K562 (cell line): ENCODE measurements around the gene ARHGAP32. TPM values are rescaled to one million over a fixed set of nuclear protein-coding genes. Genes with fewer than 3 reads are reported as not detected.

Experiments
- ATAC-seq: fragments of 200-7000 bp; cut with Tn5 transposase; 3 replicates; pipeline ENCODE4 v1.9.1; 2020; ENCODE audit warnings: moderate library complexity
- BruUV-seq: library from RNA; stranded (reverse); fragments of 400-500 nt; replicated peaks from 2 replicates; lab custom pipeline; 2021; lab: Mats Ljungman, UMichigan
- CTCF ChIA-PET: fragments of 300-600 bp; formaldehyde crosslinking; extraction: SDS; loops from one replicate; lab custom pipeline; 2021; ENCODE audit warnings: low intra/inter-chr PET ratio; lab: Yijun Ruan, JAX
- POLR2A ChIA-PET: fragments of 300-600, 350-650 bp; sonication (Branson Sonifier 250); formaldehyde crosslinking; extraction: SDS; loops from one replicate; lab custom pipeline; 2021; ENCODE audit warnings: antibody characterized with exemption, inconsistent platforms; lab: Yijun Ruan, JAX
- DNase-seq, 4 experiments: peaks; one replicate each; pipeline versions ENCODE4 v3.0.0 to v3.0.0-alpha.2; 2011 to 2018; ENCODE audit warnings: low spot score in 3 of 4, mixed read lengths in 3 of 4; ENCODE audit errors: extremely low read depth in 1 of 4
- FAIRE-seq: peaks from 2 replicates; lab custom pipeline; 2011; peaks lifted over from hg19 to GRCh38; lab: Jason Lieb, UNC
- H2AFZ ChIP-seq: 2 replicates; pipeline ENCODE4 v1.6.0; 2011; ENCODE audit warnings: low read depth, low read length, control low read depth, inconsistent platforms
- H3K27ac ChIP-seq: fragments of 200-600 bp; 3 replicates; pipeline ENCODE4 v1.8.0; 2011; ENCODE audit warnings: low read depth, mild to moderate bottlenecking, control low read depth, inconsistent platforms, low read length, moderate library complexity, mixed read lengths; ENCODE audit errors: extremely low read depth
- H3K27me3 ChIP-seq, 2 experiments: fragments of 300-600 bp in 1 of 2; 2 replicates in 1 of 2; 3 replicates in 1 of 2; pipeline versions ENCODE4 v1.6.0 to v1.8.0; 2011; ENCODE audit warnings: inconsistent platforms in 2 of 2, low read length in 2 of 2, mild to moderate bottlenecking in 1 of 2, mixed read lengths in 1 of 2, moderate library complexity in 1 of 2; ENCODE audit not compliant: control insufficient read depth in 2 of 2, insufficient read depth in 2 of 2
- H3K36me3 ChIP-seq: fragments of 300-600 bp; 3 replicates; pipeline ENCODE4 v1.8.0; 2011; ENCODE audit warnings: mild to moderate bottlenecking, low read length, inconsistent platforms; ENCODE audit not compliant: control insufficient read depth, insufficient read depth
- H3K4me1 ChIP-seq, 2 experiments: fragments of 200-600 bp in 1 of 2; replicated peaks in 1 of 2; 2 replicates in 1 of 2; 3 replicates in 1 of 2; pipeline versions ENCODE4 v1.5.1 to v1.8.0; 2011; ENCODE audit warnings: inconsistent platforms in 2 of 2, low read length in 2 of 2, mild to moderate bottlenecking in 1 of 2, mixed read lengths in 1 of 2, moderate library complexity in 1 of 2; ENCODE audit not compliant: control insufficient read depth in 2 of 2, insufficient read depth in 2 of 2
- H3K4me2 ChIP-seq: 2 replicates; pipeline ENCODE4 v1.6.1; 2011; ENCODE audit warnings: low read length, control low read depth, inconsistent platforms, mixed read lengths; ENCODE audit not compliant: insufficient read depth
- H3K4me3 ChIP-seq: fragments of 200-600 bp; sonication (generic), shearing (Covaris generic); 2 replicates; pipeline ENCODE4 v1.5.1; 2016; ENCODE audit warnings: control low read depth, inconsistent platforms
- H3K79me2 ChIP-seq: fragments of 200-600 bp; 3 replicates; pipeline ENCODE4 v1.8.0; 2011; ENCODE audit warnings: low read length, inconsistent platforms; ENCODE audit not compliant: control insufficient read depth, insufficient read depth
- H3K9ac ChIP-seq, 2 experiments: 2 replicates each; pipeline versions ENCODE4 v1.6.0 to v1.6.1; 2011; ENCODE audit warnings: low read depth in 2 of 2, low read length in 2 of 2, control low read depth in 1 of 2, inconsistent platforms in 1 of 2, mild to moderate bottlenecking in 1 of 2, mixed read lengths in 1 of 2; ENCODE audit not compliant: insufficient read depth in 1 of 2
- H3K9me1 ChIP-seq: one replicate; pipeline ENCODE4 v1.6.0; 2011; ENCODE audit warnings: inconsistent platforms, mild to moderate bottlenecking, low read length, moderate library complexity; ENCODE audit not compliant: control insufficient read depth, insufficient read depth
- H3K9me3 ChIP-seq: replicated peaks from 2 replicates; pipeline ENCODE4 v1.5.1; 2011; ENCODE audit warnings: low read depth, low read length, inconsistent platforms; ENCODE audit not compliant: control insufficient read depth, insufficient read depth
- H4K20me1 ChIP-seq: replicated peaks from 2 replicates; pipeline ENCODE4 v1.6.1; 2011; ENCODE audit warnings: low read length, inconsistent platforms, mixed read lengths; ENCODE audit not compliant: control insufficient read depth, insufficient read depth
- BMI1 ChIP-seq: fragments of 150-350 bp; IDR thresholded peaks from 2 replicates; pipeline ENCODE4 v1.6.1; 2014; ENCODE audit warnings: low read length
- E2F3 ChIP-seq: fragments of 250-450 bp; sonication (Bioruptor Pico); IDR thresholded peaks from 2 replicates; pipeline ENCODE4 v1.4.0; 2020; ENCODE audit warnings: mild to moderate bottlenecking
- FOXA3 ChIP-seq, 2 experiments: fragments of 450-650 bp in 1 of 2; sonication (generic) in 1 of 2; formaldehyde crosslinking; IDR thresholded peaks in 1 of 2; conservative IDR thresholded peaks in 1 of 2; 2 replicates each; pipeline versions ENCODE4 v1.4.0 to v1.8.0; 2020 to 2022; ENCODE audit warnings: mild to moderate bottlenecking in 2 of 2, missing genetic modification reagents in 1 of 2
- HMG20A ChIP-seq: fragments of 450-650 bp; formaldehyde crosslinking; conservative IDR thresholded peaks from 2 replicates; pipeline ENCODE4 v1.4.0; 2020; ENCODE audit warnings: mild to moderate bottlenecking, mixed read lengths
- HMG20B ChIP-seq: fragments of 250-450 bp; sonication (Bioruptor Pico); IDR thresholded peaks from 2 replicates; pipeline ENCODE4 v1.5.0; 2021; ENCODE audit warnings: mild to moderate bottlenecking
- KAT7 ChIP-seq: sonication (generic); formaldehyde crosslinking; IDR thresholded peaks from 2 replicates; pipeline ENCODE4 v1.8.0; 2022; ENCODE audit warnings: missing genetic modification reagents, mild to moderate bottlenecking, borderline replicate concordance
- KHSRP ChIP-seq: fragments of 450-650 bp; IDR thresholded peaks from 2 replicates; pipeline ENCODE4 v1.6.1; 2017
- L3MBTL2 ChIP-seq: fragments of 450-650 bp; IDR thresholded peaks from 2 replicates; pipeline ENCODE4 v1.6.1; 2016; ENCODE audit warnings: mild to moderate bottlenecking, moderate library complexity
- MTA2 ChIP-seq: fragments of 450-650 bp; IDR thresholded peaks from 2 replicates; pipeline ENCODE4 v1.6.1; 2016; ENCODE audit warnings: low read depth
- NR4A1 ChIP-seq, 2 experiments: fragments of 250-450 bp in 1 of 2; fragments of 450-650 bp in 1 of 2; sonication (Bioruptor Pico) in 1 of 2; IDR thresholded peaks; 2 replicates each; pipeline versions ENCODE4 v1.4.0 to v1.6.1; 2016 to 2020; ENCODE audit warnings: mild to moderate bottlenecking in 2 of 2, missing compliant biosample characterization in 1 of 2, missing genetic modification characterization in 1 of 2, moderate library complexity in 1 of 2
- SMC3 ChIP-seq: conservative IDR thresholded peaks from 2 replicates; pipeline ENCODE4 v1.6.1; 2011; ENCODE audit warnings: low read depth, low read length, improper control_type of control experiment; ENCODE audit not compliant: insufficient read depth
- ZC3H8 ChIP-seq: fragments of 450-650 bp; IDR thresholded peaks from 2 replicates; pipeline ENCODE4 v1.6.1; 2017
- ZNF174 ChIP-seq: fragments of 250-450 bp; sonication (Bioruptor Pico); IDR thresholded peaks from 2 replicates; pipeline ENCODE4 v1.4.0; 2020; ENCODE audit warnings: mild to moderate bottlenecking
- ZNF274 ChIP-seq: IDR thresholded peaks from 2 replicates; pipeline ENCODE4 v1.6.1; 2011; ENCODE audit warnings: low read depth, mild to moderate bottlenecking, low read length, moderate library complexity, borderline replicate concordance
- WGBS: fragments of 100-300 bp; shearing (Covaris generic); methylation state at CpG from one replicate; pipeline ENCODE4 v1.1.6; 2016; ENCODE audit warnings: low coverage, mixed read lengths; ENCODE audit not compliant: insufficient coverage; ENCODE audit errors: missing lambda C conversion rate; 5-methylcytosine and 5-hydroxymethylcytosine counted together
- in situ Hi-C: fragments of 300-500 bp; cut with MboI; formaldehyde crosslinking; loops from 4 replicates; pipeline ENCODE4 v1.15.0; 2018; ENCODE audit warnings: inconsistent platforms, mixed read lengths
- intact Hi-C: fragments of 100-400 bp; cut with micrococcal nuclease; formaldehyde crosslinking; loops from 2 replicates; pipeline ENCODE4 v1.14.2; 2022
- polyA plus RNA-seq, 8 experiments: library from polyadenylated mRNA; depleted of rRNA in 4 of 8; stranded (reverse) in 5 of 8; unstranded in 3 of 8; fragments of >200 nt; fragmentation: Nextera tagmentation in 2 of 8; fragmentation: Illumina TruSeq in 1 of 8; extraction: Ambion mirVana in 2 of 8; extraction: Trizol in 1 of 8; gene quantifications; 2 replicates each; pipeline versions ENCODE4 v1.2.1 to v1.2.3, GENCODE V29; 2011 to 2014; ENCODE audit warnings: inconsistent platforms in 1 of 8, missing spikeins in 1 of 8
- total RNA-seq, 7 experiments: library from RNA; depleted of rRNA in 6 of 7; stranded (reverse); fragments of >200 nt in 6 of 7; fragmentation: Illumina TruSeq in 2 of 7; extraction: Trizol in 2 of 7; gene quantifications; 2 replicates each; pipeline versions ENCODE4 v1.2.1 to v1.2.3, GENCODE V29; 2011 to 2021; ENCODE audit warnings: low replicate concordance in 1 of 7
- TF ChIP-seq, protein P1 (sequence below): fragments of 250-450 bp; sonication (Bioruptor Pico); IDR thresholded peaks from 2 replicates; pipeline ENCODE4 v1.8.0; 2021; ENCODE audit warnings: moderate library complexity, mild to moderate bottlenecking, inconsistent platforms
- TF ChIP-seq, protein P2 (sequence below): fragments of 250-450 bp; sonication (Bioruptor Pico); IDR thresholded peaks from 2 replicates; pipeline ENCODE4 v1.5.0; 2020; ENCODE audit warnings: mild to moderate bottlenecking, borderline replicate concordance
- TF ChIP-seq, protein P3 (sequence below): sonication (generic); formaldehyde crosslinking; IDR thresholded peaks from 2 replicates; pipeline ENCODE4 v1.8.0; 2022; ENCODE audit warnings: missing genetic modification reagents, mild to moderate bottlenecking, borderline replicate concordance

ARHGAP32 gene
- total and polyA plus RNA-seq, 9 of the 15 experiments (the other 6 are each of a cell fraction or from before 2014, with no cell fraction given), result 0.18 TPM; not detected in 8

DNA sequence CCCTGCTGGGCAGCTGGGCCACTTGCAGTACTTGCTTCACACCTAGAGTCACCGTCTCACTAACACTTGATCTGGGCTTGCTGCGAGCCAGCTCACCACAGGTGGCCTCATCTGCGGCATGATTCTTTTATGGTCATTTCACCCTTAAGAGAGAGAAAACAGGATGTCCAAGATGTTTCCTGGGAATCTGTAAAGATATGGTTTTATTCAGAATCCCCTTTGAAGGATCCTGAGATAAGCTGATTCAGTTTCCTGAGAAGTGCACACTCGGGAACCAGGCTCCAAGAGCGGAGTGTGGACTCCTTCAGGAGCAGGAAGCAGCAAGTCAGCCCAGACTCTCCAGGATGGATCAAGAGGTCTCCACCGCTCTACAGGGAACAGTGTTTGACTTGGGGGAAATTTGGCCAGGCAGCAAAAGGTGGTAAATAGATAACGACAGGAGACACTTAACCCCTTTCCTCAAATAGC lies 227.6 kb downstream of the ARHGAP32 start:
- H3K9me1 ChIP-seq, result no peaks in the 10 kb centered on the region
- no peaks in the 10 kb centered on the region for H3K9me3 ChIP-seq
- BruUV-seq, result no TSS peak
- H4K20me1 ChIP-seq, result no peaks in the 10 kb centered on the region
- ATAC-seq, result no peak
- H2AFZ ChIP-seq, result no peak overlapping the region
- 0% methylated on average over 7 of the region's 7 CpGs for WGBS
- H3K4me3 ChIP-seq, result no peak overlapping the region
- intact Hi-C loops (no loop called here), in situ Hi-C loops (no loop called here)
- FAIRE-seq, result no peak
- no peaks in the 10 kb centered on the region for H3K4me1 ChIP-seq
- no peak overlapping the region for H3K27ac ChIP-seq
- H3K79me2 ChIP-seq, result no peaks in the 10 kb centered on the region
- H3K27me3 ChIP-seq, result no peaks in the 10 kb centered on the region
- H3K9ac ChIP-seq, result no peak overlapping the region
- ChIA-PET CTCF (no interaction called here), POLR2A (interaction anchor here (0.8 kb wide), 1 partner anchor 694 kb away, joined by 4 read pairs; no protein-coding TSS in a partner anchor)
- TF ChIP-seq ZC3H8 (no peak), E2F3 (CRISPR knock-in tag) (no peak), L3MBTL2 (no peak), BMI1 (no peak), ZNF274 (no peak), KHSRP (no peak), ZNF174 (no peak), HMG20A (no peak), KAT7 (CRISPR knock-in tag) (no peak), HMG20B (CRISPR knock-in tag) (no peak), FOXA3 (CRISPR knock-in tag; conservative IDR thresholded peaks at IDR 0.05 in 1 of 2, IDR thresholded peaks at IDR 0.05 in 1 of 2) (no peak), SMC3 (no peak), MTA2 (no peak), NR4A1 (CRISPR knock-in tag; IDR thresholded peaks at IDR 0.05) (no peak), NR4A1 (tag; IDR thresholded peaks at IDR 0.05) (no peak)
- TF ChIP-seq, protein P1, sequence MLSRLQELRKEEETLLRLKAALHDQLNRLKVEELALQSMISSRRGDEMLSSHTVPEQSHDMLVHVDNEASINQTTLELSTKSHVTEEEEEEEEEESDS (CRISPR knock-in tag), result no peak
- TF ChIP-seq, protein P2, sequence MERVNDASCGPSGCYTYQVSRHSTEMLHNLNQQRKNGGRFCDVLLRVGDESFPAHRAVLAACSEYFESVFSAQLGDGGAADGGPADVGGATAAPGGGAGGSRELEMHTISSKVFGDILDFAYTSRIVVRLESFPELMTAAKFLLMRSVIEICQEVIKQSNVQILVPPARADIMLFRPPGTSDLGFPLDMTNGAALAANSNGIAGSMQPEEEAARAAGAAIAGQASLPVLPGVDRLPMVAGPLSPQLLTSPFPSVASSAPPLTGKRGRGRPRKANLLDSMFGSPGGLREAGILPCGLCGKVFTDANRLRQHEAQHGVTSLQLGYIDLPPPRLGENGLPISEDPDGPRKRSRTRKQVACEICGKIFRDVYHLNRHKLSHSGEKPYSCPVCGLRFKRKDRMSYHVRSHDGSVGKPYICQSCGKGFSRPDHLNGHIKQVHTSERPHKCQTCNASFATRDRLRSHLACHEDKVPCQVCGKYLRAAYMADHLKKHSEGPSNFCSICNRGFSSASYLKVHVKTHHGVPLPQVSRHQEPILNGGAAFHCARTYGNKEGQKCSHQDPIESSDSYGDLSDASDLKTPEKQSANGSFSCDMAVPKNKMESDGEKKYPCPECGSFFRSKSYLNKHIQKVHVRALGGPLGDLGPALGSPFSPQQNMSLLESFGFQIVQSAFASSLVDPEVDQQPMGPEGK (CRISPR knock-in tag), result no peak
- TF ChIP-seq, protein P3, sequence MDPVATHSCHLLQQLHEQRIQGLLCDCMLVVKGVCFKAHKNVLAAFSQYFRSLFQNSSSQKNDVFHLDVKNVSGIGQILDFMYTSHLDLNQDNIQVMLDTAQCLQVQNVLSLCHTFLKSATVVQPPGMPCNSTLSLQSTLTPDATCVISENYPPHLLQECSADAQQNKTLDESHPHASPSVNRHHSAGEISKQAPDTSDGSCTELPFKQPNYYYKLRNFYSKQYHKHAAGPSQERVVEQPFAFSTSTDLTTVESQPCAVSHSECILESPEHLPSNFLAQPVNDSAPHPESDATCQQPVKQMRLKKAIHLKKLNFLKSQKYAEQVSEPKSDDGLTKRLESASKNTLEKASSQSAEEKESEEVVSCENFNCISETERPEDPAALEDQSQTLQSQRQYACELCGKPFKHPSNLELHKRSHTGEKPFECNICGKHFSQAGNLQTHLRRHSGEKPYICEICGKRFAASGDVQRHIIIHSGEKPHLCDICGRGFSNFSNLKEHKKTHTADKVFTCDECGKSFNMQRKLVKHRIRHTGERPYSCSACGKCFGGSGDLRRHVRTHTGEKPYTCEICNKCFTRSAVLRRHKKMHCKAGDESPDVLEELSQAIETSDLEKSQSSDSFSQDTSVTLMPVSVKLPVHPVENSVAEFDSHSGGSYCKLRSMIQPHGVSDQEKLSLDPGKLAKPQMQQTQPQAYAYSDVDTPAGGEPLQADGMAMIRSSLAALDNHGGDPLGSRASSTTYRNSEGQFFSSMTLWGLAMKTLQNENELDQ (CRISPR knock-in tag), result no peak
- no peak for DNase-seq
- no peak overlapping the region for H3K4me2 ChIP-seq
- no peaks in the 10 kb centered on the region for H3K36me3 ChIP-seq
